Osteoblast (primary cell): Measurements from ENCODE around the gene ZSCAN10. TPM values are rescaled to one million over a fixed set of nuclear protein-coding genes. Genes with fewer than 3 reads are reported as not detected.

Experiments
- DNase-seq: peaks from one replicate; pipeline ENCODE4 v3.0.0; 2011; ENCODE audit warnings: low spot score, mixed read lengths; ENCODE audit not compliant: insufficient read length; ENCODE audit errors: missing footprints
- H2AFZ ChIP-seq: 2 replicates; pipeline ENCODE4 v1.6.0; 2011; ENCODE audit warnings: mild to moderate bottlenecking, low read length
- H3K27ac ChIP-seq: 2 replicates; pipeline ENCODE4 v1.5.1; 2011; ENCODE audit warnings: mild to moderate bottlenecking, low read depth, low read length, moderate library complexity
- H3K27me3 ChIP-seq: 2 replicates; pipeline ENCODE4 v1.6.0; 2012; ENCODE audit warnings: mild to moderate bottlenecking, control low read depth, inconsistent platforms, low read length, moderate library complexity; ENCODE audit not compliant: insufficient read depth
- H3K36me3 ChIP-seq: 2 replicates; pipeline ENCODE4 v1.5.1; 2011; ENCODE audit warnings: mild to moderate bottlenecking, low read length, control low read depth, moderate library complexity; ENCODE audit not compliant: insufficient read depth
- H3K4me1 ChIP-seq: 2 replicates; pipeline ENCODE4 v1.5.1; 2011; ENCODE audit warnings: mild to moderate bottlenecking, low read length, control low read depth, moderate library complexity; ENCODE audit not compliant: insufficient read depth
- H3K4me2 ChIP-seq: 2 replicates; pipeline ENCODE4 v1.6.0; 2011; ENCODE audit warnings: mild to moderate bottlenecking, low read length; ENCODE audit not compliant: insufficient read depth
- H3K4me3 ChIP-seq: fragments of 200-600 bp; sonication (generic); 3 replicates; pipeline ENCODE4 v1.5.1; 2012; ENCODE audit warnings: mild to moderate bottlenecking, low read length, inconsistent platforms; ENCODE audit not compliant: insufficient read depth
- H3K79me2 ChIP-seq: 2 replicates; pipeline ENCODE4 v1.6.0; 2012; ENCODE audit warnings: mild to moderate bottlenecking, low read length, control low read depth, inconsistent platforms; ENCODE audit not compliant: insufficient read depth
- H3K9me3 ChIP-seq: 2 replicates; pipeline ENCODE4 v1.5.1; 2011; ENCODE audit warnings: low read depth, low read length, control low read depth
- H4K20me1 ChIP-seq: 2 replicates; pipeline ENCODE4 v1.6.0; 2012; ENCODE audit warnings: mild to moderate bottlenecking, low read length, control low read depth; ENCODE audit not compliant: insufficient read depth
- CTCF ChIP-seq: IDR thresholded peaks from 2 replicates; pipeline ENCODE4 v1.5.1; 2011; ENCODE audit warnings: mild to moderate bottlenecking, low read depth, low read length, moderate library complexity; ENCODE audit errors: extremely low read depth
- total RNA-seq: library from RNA; depleted of rRNA; stranded (reverse); fragments of >200 nt; gene quantifications from 2 replicates; pipeline ENCODE4 v1.2.3, GENCODE V29; 2012

Gene ZSCAN10
- total RNA-seq, 1 donor, result not detected

- peak; percentile 99 for DNase-seq
- Histone ChIP-seq H3K36me3 (peaks cover 14% of the 10 kb centered on the region), H3K4me2 (peak within 1 kb of the TSS; percentile 99), H3K4me3 (peak within 1 kb of the TSS; percentile 88), H4K20me1 (peaks cover 8% of the 10 kb centered on the region), H3K27me3 (no peaks in the 10 kb centered on the region), H3K9me3 (no peaks in the 10 kb centered on the region), H3K79me2 (peaks cover 44% of the 10 kb centered on the region), H3K4me1 (peaks cover 18% of the 10 kb centered on the region), H2AFZ (peak within 1 kb of the TSS; percentile 95), H3K27ac (peak within 1 kb of the TSS; percentile 87)
- TF ChIP-seq CTCF, result no peak
Observed at GRCh38 chr16:3134338-3135125, 35.4 kb upstream of the ZSCAN10 start, which contains the start of gene ZNF213. ZNF213 (plus strand) TSS chr16:3135029; CDS start chr16:3137281, 2,252 bp downstream.

GRCh38 chr16:3133844-3134243, 34.8 kb upstream of the ZSCAN10 start:
- Histone ChIP-seq H3K9me3 (no peaks in the 10 kb centered on the region), H3K36me3 (peaks cover 12% of the 10 kb centered on the region)

GRCh38 chr16:3131755-3132377, 32.8 kb upstream of the ZSCAN10 start:
- DNase-seq, result peak; percentile 83
- H3K36me3 ChIP-seq, result peaks cover 31% of the 10 kb centered on the region

More at GRCh38 chr16:3133844-3134243, 34.8 kb upstream of the ZSCAN10 start:
- H3K27me3 ChIP-seq, result no peaks in the 10 kb centered on the region
- DNase-seq, result no peak
- H3K27ac ChIP-seq, result peak overlapping the region; percentile 87
- TF ChIP-seq CTCF, result no peak
- H3K79me2 ChIP-seq, result peaks cover 44% of the 10 kb centered on the region
- peaks cover 20% of the 10 kb centered on the region for H3K4me1 ChIP-seq
- no peak overlapping the region for H2AFZ ChIP-seq
- H3K4me2 ChIP-seq, result peak overlapping the region; percentile 99
- peaks cover 8% of the 10 kb centered on the region for H4K20me1 ChIP-seq
- H3K4me3 ChIP-seq, result peak overlapping the region; percentile 88

More at GRCh38 chr16:3131755-3132377, 32.8 kb upstream of the ZSCAN10 start:
- no peak overlapping the region for H2AFZ ChIP-seq
- no peaks in the 10 kb centered on the region for H3K9me3 ChIP-seq
- H4K20me1 ChIP-seq, result peaks cover 8% of the 10 kb centered on the region
- no peak overlapping the region for H3K4me2 ChIP-seq
- H3K79me2 ChIP-seq, result peaks cover 40% of the 10 kb centered on the region
- TF ChIP-seq CTCF, result peak; percentile 61
- H3K27me3 ChIP-seq, result no peaks in the 10 kb centered on the region
- no peak overlapping the region for H3K27ac ChIP-seq
- peaks cover 20% of the 10 kb centered on the region for H3K4me1 ChIP-seq
- H3K4me3 ChIP-seq, result no peak overlapping the region
